ENCODE results near the gene LASP1. TPM values are rescaled to one million over a fixed set of nuclear protein-coding genes. Genes with fewer than 3 reads are reported as not detected.
"Not testable (repeated sequence)": the region's sequence is repeated elsewhere in the genome, so short reads cannot be mapped to it uniquely, and the experiment has no call there.

Gene LASP1
- total RNA-seq, 1 donor from 2014 or later = 87.4 TPM

- Mint-ChIP-seq H3K4me3 (no peak overlapping the region), H3K4me1 (peaks cover 49% of the 10 kb centered on the region), H3K27ac (ENCODE audit: unreplicated experiment) (peak overlapping the region; percentile 57), H3K9me3 (no peaks in the 10 kb centered on the region), H3K27me3 (ENCODE audit: low read depth) (no peaks in the 10 kb centered on the region), H3K36me3 (ENCODE audit: low read depth) (peaks cover 5% of the 10 kb centered on the region)
- no peak for TF ChIP-seq CTCF (conservative IDR thresholded peaks at IDR 0.05)
- DNase-seq (ENCODE audit: low read depth, low spot score) = no peak
Observed at GRCh38 chr17:38921756-38922411, 52.0 kb downstream of the LASP1 start.

DNA sequence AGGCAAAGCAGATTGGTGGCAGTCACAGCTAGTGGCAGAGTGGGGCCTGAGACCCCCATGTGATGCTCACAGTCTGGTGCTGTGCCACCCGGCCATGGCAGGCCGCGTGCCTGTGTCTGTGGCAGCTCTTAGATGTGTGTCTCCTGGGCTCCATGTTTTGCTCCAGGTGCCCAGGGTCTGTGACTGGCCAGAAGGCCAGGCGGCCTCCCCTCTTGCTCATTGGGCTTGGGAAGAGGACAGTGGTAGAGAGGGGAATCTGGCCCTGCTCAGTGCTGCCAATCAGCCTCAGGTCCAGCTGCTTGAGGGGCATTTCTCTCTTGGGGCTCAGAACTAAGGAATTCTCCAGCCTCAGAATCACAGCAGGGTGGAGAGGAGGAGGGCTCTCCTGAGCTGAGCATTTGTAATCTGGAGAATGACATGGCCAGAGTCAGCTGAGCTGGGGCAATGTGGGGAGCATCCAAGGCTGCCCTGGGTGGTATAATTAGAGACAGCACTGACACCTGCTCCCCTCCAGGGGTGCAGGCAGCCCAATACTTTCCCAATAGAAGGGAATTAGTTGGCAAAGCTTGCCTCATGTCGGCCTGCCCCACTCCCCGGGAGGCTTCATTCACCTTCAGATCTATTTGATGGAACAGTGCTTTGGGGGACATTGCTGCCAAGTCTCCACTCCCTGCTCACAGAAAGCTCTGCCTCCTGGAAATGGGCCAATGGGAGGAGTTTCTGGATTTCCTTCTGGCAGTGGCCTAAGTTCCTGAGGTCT, 52.9 kb downstream of the LASP1 start:
- Mint-ChIP-seq H3K27ac (ENCODE audit: unreplicated experiment) (peak overlapping the region; percentile 35), H3K4me1 (peaks cover 45% of the 10 kb centered on the region), H3K4me3 (no peak overlapping the region), H3K36me3 (ENCODE audit: low read depth) (no peaks in the 10 kb centered on the region), H3K9me3 (no peaks in the 10 kb centered on the region), H3K27me3 (ENCODE audit: low read depth) (no peaks in the 10 kb centered on the region)
- DNase-seq (ENCODE audit: low read depth, low spot score) = no peak
- TF ChIP-seq CTCF (conservative IDR thresholded peaks at IDR 0.05) = no peak

GRCh38 chr17:38925263-38925995, 55.6 kb downstream of the LASP1 start, which contains the start of gene LASP1NB:
Gene LASP1NB (plus strand): TSS chr17:38925614.
- DNase-seq (ENCODE audit: low read depth, low spot score) = peak; percentile 36
- peaks cover 43% of the 10 kb centered on the region for H3K4me1 Mint-ChIP-seq
- H3K9me3 Mint-ChIP-seq = no peaks in the 10 kb centered on the region
- TF ChIP-seq CTCF (conservative IDR thresholded peaks at IDR 0.05) = no peak
- no peaks in the 10 kb centered on the region for H3K36me3 Mint-ChIP-seq (ENCODE audit: low read depth)
- H3K27ac Mint-ChIP-seq (ENCODE audit: unreplicated experiment) = peak within 1 kb of the TSS; percentile 54
- no peaks in the 10 kb centered on the region for H3K27me3 Mint-ChIP-seq (ENCODE audit: low read depth)
- peak within 1 kb of the TSS; percentile 76 for H3K4me3 Mint-ChIP-seq

DNA sequence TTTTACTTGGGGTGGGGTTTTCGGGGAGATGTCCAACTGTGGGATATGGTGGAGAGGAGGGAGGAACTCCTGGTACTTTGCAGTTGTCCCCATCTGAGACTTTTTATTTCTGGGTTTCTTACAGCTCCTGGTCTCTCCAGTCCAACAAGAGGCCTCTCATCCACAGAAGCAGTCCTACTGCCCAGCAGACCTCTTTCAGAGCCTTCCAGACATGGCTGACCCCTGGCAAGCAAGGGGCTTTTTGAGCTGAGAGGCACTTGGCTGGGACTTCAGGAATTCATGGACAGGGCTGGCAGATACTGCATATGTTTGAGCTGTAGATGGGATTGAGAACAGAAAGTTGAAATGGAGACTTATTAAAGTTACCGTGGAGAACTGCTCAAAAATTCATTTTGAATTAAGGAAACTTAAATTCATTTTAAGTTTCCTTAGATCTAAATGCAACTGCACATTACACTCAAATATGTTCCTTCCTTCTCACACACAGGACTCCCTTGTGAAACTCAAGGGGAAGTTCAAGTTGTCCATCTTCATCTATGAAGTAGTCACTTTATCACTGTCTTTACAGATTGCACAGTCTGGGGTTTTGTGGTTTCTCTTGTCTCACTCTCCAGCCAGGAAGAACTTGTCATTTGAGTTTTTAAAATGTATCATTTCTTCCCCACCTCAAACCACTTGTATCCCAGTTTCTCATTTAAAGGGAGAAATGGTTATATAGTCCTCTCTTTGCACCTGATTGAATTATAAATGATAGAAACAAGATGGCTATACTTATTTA, 56.6 kb downstream of the LASP1 start:
- Mint-ChIP-seq H3K36me3 (ENCODE audit: low read depth) (peaks cover 2% of the 10 kb centered on the region), H3K9me3 (peaks cover 3% of the 10 kb centered on the region), H3K4me1 (peaks cover 33% of the 10 kb centered on the region), H3K4me3 (no peak overlapping the region), H3K27ac (ENCODE audit: unreplicated experiment) (peak overlapping the region; percentile 24), H3K27me3 (ENCODE audit: low read depth) (no peaks in the 10 kb centered on the region)
- DNase-seq (ENCODE audit: low read depth, low spot score) = no peak
- TF ChIP-seq CTCF (conservative IDR thresholded peaks at IDR 0.05) = no peak

GRCh38 chr17:38930782-38931181, 60.9 kb downstream of the LASP1 start:
- H3K4me3 Mint-ChIP-seq; H3K27me3 Mint-ChIP-seq (ENCODE audit: low read depth); H3K36me3 Mint-ChIP-seq (ENCODE audit: low read depth); H3K27ac Mint-ChIP-seq (ENCODE audit: unreplicated experiment); H3K9me3 Mint-ChIP-seq; H3K4me1 Mint-ChIP-seq; DNase-seq (ENCODE audit: low read depth, low spot score): not testable (repeated sequence)

GRCh38 chr17:38933962-38934361, 64.1 kb downstream of the LASP1 start:
- not testable (repeated sequence) for H3K4me1 Mint-ChIP-seq; H3K4me3 Mint-ChIP-seq; H3K27ac Mint-ChIP-seq (ENCODE audit: unreplicated experiment); DNase-seq (ENCODE audit: low read depth, low spot score); H3K9me3 Mint-ChIP-seq; H3K36me3 Mint-ChIP-seq (ENCODE audit: low read depth)
- H3K27me3 Mint-ChIP-seq (ENCODE audit: low read depth) = peaks cover 14% of the 10 kb centered on the region

All from neural crest cell (in vitro differentiated cells).